Ramos (cell line): ENCODE data around the gene PES1.
"Not testable (repeated sequence)": the region's sequence is repeated elsewhere in the genome, so short reads cannot be mapped to it uniquely, and the experiment has no call there.

ENCODE experiments used
- in situ Hi-C: fragments of 300-500 bp; cut with MboI; formaldehyde crosslinking; loops from one replicate; pipeline ENCODE4 v1.14.3; 2022; ENCODE audit warnings: low sequenced_read_pairs; ENCODE audit not compliant: unreplicated experiment

Gene PES1

GRCh38 chr22:30609260-30610185 is 17.8 kb upstream of the PES1 start:
- in situ Hi-C loops = no loop called here

- in situ Hi-C loops = no loop called here
These were observed 16.2 kb upstream of the PES1 start for GRCh38 chr22:30607939-30608338.

- in situ Hi-C loops = no loop called here
These were observed 15.7 kb upstream of the PES1 start for GRCh38 chr22:30607300-30607930.

GRCh38 chr22:30606455-30607299 is 15.0 kb upstream of the PES1 start, which contains the start of gene TCN2:
TCN2 (plus strand) TSS chr22:30607174; CDS start chr22:30607332, 158 bp downstream.
- in situ Hi-C loops = no loop called here

GRCh38 chr22:30605449-30606110 is 13.9 kb upstream of the PES1 start:
- in situ Hi-C loops = no loop called here

GRCh38 chr22:30604723-30605122 is 13.0 kb upstream of the PES1 start:
- in situ Hi-C loops = no loop called here

GRCh38 chr22:30603801-30604200 is 12.1 kb upstream of the PES1 start:
- in situ Hi-C loops = no loop called here

GRCh38 chr22:30602049-30602448 is 10.3 kb upstream of the PES1 start:
- in situ Hi-C loops = no loop called here

- in situ Hi-C loops = no loop called here
These were observed 9.8 kb upstream of the PES1 start for GRCh38 chr22:30601464-30601863.

GRCh38 chr22:30600921-30601320 is 9.2 kb upstream of the PES1 start:
- in situ Hi-C loops = no loop called here

- in situ Hi-C loops = no loop called here
These were observed 7.3 kb upstream of the PES1 start for GRCh38 chr22:30598986-30599385.

GRCh38 chr22:30596886-30597285 is 5.2 kb upstream of the PES1 start:
- in situ Hi-C loops = no loop called here

- in situ Hi-C loops = no loop called here
These were observed 4.5 kb upstream of the PES1 start for GRCh38 chr22:30596199-30596598.

GRCh38 chr22:30592360-30592713 is 627 bp upstream of the PES1 start:
- in situ Hi-C loops = not testable (repeated sequence)

GRCh38 chr22:30591191-30591587 is 521 bp downstream of the PES1 start:
- in situ Hi-C loops = no loop called here

GRCh38 chr22:30586414-30586813 is 5.3 kb downstream of the PES1 start:
- in situ Hi-C loops = loop anchor here (10.0 kb wide), 1 partner anchor 62 kb away; no protein-coding TSS in a partner anchor

GRCh38 chr22:30584441-30584840 is 7.3 kb downstream of the PES1 start:
- in situ Hi-C loops = loop anchor here (10.0 kb wide), 1 partner anchor 60 kb away; no protein-coding TSS in a partner anchor

- in situ Hi-C loops = loop anchor here (10.0 kb wide), 1 partner anchor 58 kb away; no protein-coding TSS in a partner anchor
These were observed 8.7 kb downstream of the PES1 start for GRCh38 chr22:30582788-30583545.

GRCh38 chr22:30582051-30582450 is 9.7 kb downstream of the PES1 start:
- in situ Hi-C loops = loop anchor here (10.0 kb wide), 1 partner anchor 57 kb away; no protein-coding TSS in a partner anchor
